ENCODE data around the gene TACC3.

TACC3 gene

GRCh38 chr4:1783015-1783414, 61.7 kb downstream of the TACC3 start:
- TF ChIP-seq USF1 (IDR thresholded peaks at IDR 0.05) (no peak), TEAD4 (IDR thresholded peaks at IDR 0.05) (no peak), EGR1 (IDR thresholded peaks at IDR 0.05) (no peak), REST (IDR thresholded peaks at IDR 0.05; ENCODE audit: low read depth) (no peak)

- TF ChIP-seq TEAD4 (IDR thresholded peaks at IDR 0.05) (no peak), MAX (IDR thresholded peaks at IDR 0.05) (peak; percentile 75)
Observed at GRCh38 chr4:1783970-1784369, 62.6 kb downstream of the TACC3 start.

GRCh38 chr4:1784395-1784788, 63.1 kb downstream of the TACC3 start:
- no peak for TF ChIP-seq TCF12 (IDR thresholded peaks at IDR 0.05; ENCODE audit: low read depth)
- no peak for TF ChIP-seq TAF1 (IDR thresholded peaks at IDR 0.05; ENCODE audit: low read depth)
- TF ChIP-seq TEAD4 (IDR thresholded peaks at IDR 0.05): no peak
- no peak for TF ChIP-seq NFIC (IDR thresholded peaks at IDR 0.05)
- TF ChIP-seq REST (IDR thresholded peaks at IDR 0.05; ENCODE audit: low read depth): no peak
- TF ChIP-seq USF1 (IDR thresholded peaks at IDR 0.05): no peak
- TF ChIP-seq YY1 (IDR thresholded peaks at IDR 0.05; ENCODE audit: low read depth): no peak
- no peak for TF ChIP-seq FOXM1 (IDR thresholded peaks at IDR 0.05; ENCODE audit: borderline replicate concordance, low read depth)
- TF ChIP-seq RAD21 (IDR thresholded peaks at IDR 0.05; ENCODE audit: low read depth): no peak
- TF ChIP-seq MAX (IDR thresholded peaks at IDR 0.05): no peak

GRCh38 chr4:1784789-1785591, 63.7 kb downstream of the TACC3 start:
- TF ChIP-seq TEAD4 (IDR thresholded peaks at IDR 0.05): no peak
- no peak for TF ChIP-seq FOXM1 (IDR thresholded peaks at IDR 0.05; ENCODE audit: borderline replicate concordance, low read depth)
- no peak for TF ChIP-seq RAD21 (IDR thresholded peaks at IDR 0.05; ENCODE audit: low read depth)
- TF ChIP-seq CEBPB (IDR thresholded peaks at IDR 0.05): no peak
- no peak for TF ChIP-seq CREB1 (IDR thresholded peaks at IDR 0.05; ENCODE audit: low read depth)
- no peak for TF ChIP-seq YY1 (IDR thresholded peaks at IDR 0.05; ENCODE audit: low read depth)
- no peak for TF ChIP-seq TCF12 (IDR thresholded peaks at IDR 0.05; ENCODE audit: low read depth)
- TF ChIP-seq EGR1 (IDR thresholded peaks at IDR 0.05): no peak
- TF ChIP-seq ZBTB7A (IDR thresholded peaks at IDR 0.05; ENCODE audit: low read depth): no peak

GRCh38 chr4:1785592-1785991, 64.3 kb downstream of the TACC3 start:
- no peak for TF ChIP-seq RAD21 (IDR thresholded peaks at IDR 0.05; ENCODE audit: low read depth)
- TF ChIP-seq EP300 (IDR thresholded peaks at IDR 0.05; ENCODE audit: borderline replicate concordance): no peak
- TF ChIP-seq MAX (IDR thresholded peaks at IDR 0.05): no peak
- no peak for TF ChIP-seq EGR1 (IDR thresholded peaks at IDR 0.05)

- TF ChIP-seq YY1 (IDR thresholded peaks at IDR 0.05; ENCODE audit: low read depth) (no peak), TCF12 (IDR thresholded peaks at IDR 0.05; ENCODE audit: low read depth) (no peak), EP300 (IDR thresholded peaks at IDR 0.05; ENCODE audit: borderline replicate concordance) (no peak), FOXM1 (IDR thresholded peaks at IDR 0.05; ENCODE audit: borderline replicate concordance, low read depth) (no peak)
Observed at GRCh38 chr4:1786544-1787362, 65.4 kb downstream of the TACC3 start.
